Spleen (tissue), 11 donors: ENCODE data around the gene SLC25A13. TPM values are rescaled to one million over a fixed set of nuclear protein-coding genes. Genes with fewer than 3 reads are reported as not detected.

Source experiments
- DNase-seq: peaks from one replicate; pipeline ENCODE4 v3.0.0-alpha.2; 2020
- H3K27ac ChIP-seq, 8 donors: fragments of 200-600 bp; sonication (generic) in 7 of 8; 1 replicate in 4 of 8; 2 replicates in 4 of 8; pipeline versions ENCODE4 v1.5.0 to v1.8.0; 2016 to 2021; ENCODE audit warnings: inconsistent platforms in 4 of 8, mild to moderate bottlenecking in 4 of 8, moderate library complexity in 1 of 8
- H3K27me3 ChIP-seq, 7 donors: fragments of 200-600 bp; sonication (generic) in 6 of 7; replicated peaks in 1 of 7; 1 replicate in 4 of 7; 2 replicates in 3 of 7; pipeline versions ENCODE4 v1.5.0 to v1.8.0; 2016 to 2021; ENCODE audit warnings: inconsistent platforms in 3 of 7, mild to moderate bottlenecking in 1 of 7
- H3K36me3 ChIP-seq, 6 donors: fragments of 200-600 bp; sonication (generic) in 5 of 6; 1 replicate in 4 of 6; 2 replicates in 2 of 6; pipeline versions ENCODE4 v1.5.0 to v1.8.0; 2016 to 2021; ENCODE audit warnings: inconsistent platforms in 2 of 6
- H3K4me1 ChIP-seq, 6 donors: fragments of 200-600 bp; sonication (generic) in 5 of 6; 1 replicate in 3 of 6; 2 replicates in 3 of 6; pipeline versions ENCODE4 v1.5.0 to v1.8.0; 2016 to 2021; ENCODE audit warnings: inconsistent platforms in 3 of 6
- H3K4me3 ChIP-seq, 8 donors: fragments of 200-600 bp; sonication (generic) in 7 of 8; 1 replicate in 4 of 8; 2 replicates in 4 of 8; pipeline versions ENCODE4 v1.5.0 to v1.8.0; 2016 to 2021; ENCODE audit warnings: inconsistent platforms in 4 of 8, mild to moderate bottlenecking in 4 of 8, moderate library complexity in 2 of 8
- H3K9me3 ChIP-seq, 8 donors: fragments of 200-600 bp; sonication (generic) in 7 of 8; 1 replicate in 4 of 8; 2 replicates in 4 of 8; pipeline versions ENCODE4 v1.5.0 to v1.8.0; 2016 to 2021; ENCODE audit warnings: inconsistent platforms in 4 of 8
- CTCF ChIP-seq, 11 experiments: fragments of 200-600 bp in 7 of 11; fragments of 450-650 bp in 4 of 11; sonication (generic) in 4 of 11; IDR thresholded peaks in 8 of 11; conservative IDR thresholded peaks in 3 of 11; 1 replicate in 7 of 11; 2 replicates in 4 of 11; pipeline versions ENCODE4 v1.4.0 to v1.8.0; 2016 to 2021; ENCODE audit warnings: antibody characterized with exemption in 11 of 11, inconsistent platforms in 4 of 11, mild to moderate bottlenecking in 1 of 11
- POLR2A ChIP-seq, 3 donors: fragments of 450-650 bp; IDR thresholded peaks; one replicate each; pipeline ENCODE4 v1.5.1; 2017; ENCODE audit warnings: antibody characterized with exemption in 3 of 3, mild to moderate bottlenecking in 1 of 3
- POLR2AphosphoS5 ChIP-seq, 3 donors: sonication (generic); formaldehyde crosslinking; IDR thresholded peaks; one replicate each; pipeline ENCODE4 v1.5.1; 2017; ENCODE audit warnings: antibody characterized with exemption in 3 of 3
- WGBS, 5 donors: extraction: QIAGEN DNeasy Blood & Tissue Kit in 3 of 5; methylation state at CpG; one replicate each; pipeline versions ENCODE4 v1.1.5 to v1.1.7; 2013 to 2018; 5-methylcytosine and 5-hydroxymethylcytosine counted together
- intact Hi-C: fragments of 100-400 bp; cut with DNase I; formaldehyde crosslinking; loops from one replicate; pipeline ENCODE4 v1.15.0; 2023; ENCODE audit warnings: low total_unique reads
- polyA plus RNA-seq, 3 donors: library from polyadenylated mRNA; stranded (reverse); fragments of 200-250 nt; gene quantifications; one replicate each; pipeline ENCODE4 v1.2.1, GENCODE V29; 2013
- total RNA-seq, 7 donors: library from RNA; depleted of rRNA in 3 of 7; stranded (reverse); fragments of >200 nt in 3 of 7; fragmentation: NEBNext Ultra II Directional in 4 of 7; extraction: Animal tissue kit (Norgen Biotek cat#: 25700) in 4 of 7; gene quantifications; one replicate each; pipeline versions ENCODE4 v1.1.0 to v1.2.1, GENCODE V29; 2016 to 2021
- donor health status: healthy with polysubstance abuse.
- donor health status: DM: no; HTN: no; CAD: no; lungs with moderate emphysema.
- donor health status: DM: no; HTN: no; CAD: no.
- donor health status: Bipolar disorder and iron deficiency.
- donor health status: healthy.
- donor health status: DM: no; HTN: no; CAD: no.
- donor health status: DM: yes; HTN: yes; CAD: no.

The SLC25A13 gene
- total and polyA plus RNA-seq, 10 donors, result 6.3 to 44.4 (median 25.9) TPM

GRCh38 chr7:96203786-96204185, 118.1 kb downstream of the SLC25A13 start:
- no peak overlapping the region for H3K27ac ChIP-seq

GRCh38 chr7:96202102-96202501, 119.8 kb downstream of the SLC25A13 start:
- TF ChIP-seq CTCF (IDR thresholded peaks at IDR 0.05 in 8 of 11, conservative IDR thresholded peaks at IDR 0.05 in 3 of 11) (no peak), POLR2AphosphoS5 (IDR thresholded peaks at IDR 0.05) (no peak), POLR2A (IDR thresholded peaks at IDR 0.05) (no peak)
- DNase-seq, result no peak
- WGBS, 5 donors, result 94 to 100% (median 97%) methylated on average over 2 of the region's 2 CpGs
- H3K9me3 ChIP-seq, result no peaks in the 10 kb centered on the region
- H3K4me1 ChIP-seq, result no peaks in the 10 kb centered on the region
- H3K27me3 ChIP-seq, result no peaks in the 10 kb centered on the region
- H3K4me3 ChIP-seq, result no peak overlapping the region
- H3K36me3 ChIP-seq, result peaks cover 0 to 32% (median 1%) of the 10 kb centered on the region in 6 donors
- intact Hi-C loops, result no loop called here
- no peak overlapping the region for H3K27ac ChIP-seq

More at GRCh38 chr7:96203786-96204185, 118.1 kb downstream of the SLC25A13 start:
- Histone ChIP-seq H3K4me1 (no peaks in the 10 kb centered on the region), H3K36me3 (peaks cover 0 to 48% (median 9%) of the 10 kb centered on the region in 6 donors), H3K9me3 (no peaks in the 10 kb centered on the region), H3K4me3 (no peak overlapping the region), H3K27me3 (no peaks in the 10 kb centered on the region)
- no peak for TF ChIP-seq POLR2AphosphoS5 (IDR thresholded peaks at IDR 0.05)
- DNase-seq, result no peak
- intact Hi-C loops, result no loop called here
- WGBS, 5 donors, result 94 to 99% (median 96%) methylated on average over 3 of the region's 3 CpGs

- intact Hi-C loops, result no loop called here
- peaks cover 0 to 30% (median 2%) of the 10 kb centered on the region in 6 donors for H3K36me3 ChIP-seq
- no peaks in the 10 kb centered on the region for H3K9me3 ChIP-seq
- H3K4me1 ChIP-seq, result no peaks in the 10 kb centered on the region
- 78 to 100% (median 87%) methylated on average over 1 of the region's 1 CpG for WGBS, 5 donors
- no peak overlapping the region for H3K27ac ChIP-seq
- no peak for DNase-seq
- H3K4me3 ChIP-seq, result no peak overlapping the region
- H3K27me3 ChIP-seq, result no peaks in the 10 kb centered on the region
- TF ChIP-seq POLR2A (IDR thresholded peaks at IDR 0.05), result no peak
- no peak for TF ChIP-seq CTCF (IDR thresholded peaks at IDR 0.05 in 8 of 11, conservative IDR thresholded peaks at IDR 0.05 in 3 of 11)
- TF ChIP-seq POLR2AphosphoS5 (IDR thresholded peaks at IDR 0.05), result no peak
Measured at GRCh38 chr7:96200740-96201139, 121.2 kb downstream of the SLC25A13 start.

GRCh38 chr7:96199421-96199820, 122.5 kb downstream of the SLC25A13 start:
- TF ChIP-seq POLR2A (IDR thresholded peaks at IDR 0.05) (no peak), POLR2AphosphoS5 (IDR thresholded peaks at IDR 0.05) (no peak), CTCF (IDR thresholded peaks at IDR 0.05 in 8 of 11, conservative IDR thresholded peaks at IDR 0.05 in 3 of 11) (no peak)
- Histone ChIP-seq H3K27ac (no peak overlapping the region), H3K4me3 (no peak overlapping the region), H3K36me3 (peaks cover 0 to 32% (median 1%) of the 10 kb centered on the region in 6 donors), H3K27me3 (no peaks in the 10 kb centered on the region), H3K4me1 (no peaks in the 10 kb centered on the region), H3K9me3 (no peaks in the 10 kb centered on the region)
- intact Hi-C loops, result no loop called here
- no peak for DNase-seq
- 86 to 100% (median 96%) methylated on average over 1 of the region's 1 CpG for WGBS, 5 donors
